Gastrocnemius medialis (tissue), 4 donors: Measurements from ENCODE around the gene MT1A.

Experiments used
- CTCF ChIP-seq, 5 experiments: fragments of 450-650 bp in 3 of 5; fragments of 200-600 bp in 2 of 5; sonication (generic) in 2 of 5; IDR thresholded peaks in 4 of 5; conservative IDR thresholded peaks in 1 of 5; 1 replicate in 4 of 5; 2 replicates in 1 of 5; pipeline ENCODE4 v1.5.1; 2016 to 2019; ENCODE audit warnings: antibody characterized with exemption in 5 of 5, mild to moderate bottlenecking in 3 of 5, moderate library complexity in 3 of 5
- POLR2A ChIP-seq, 2 donors: fragments of 450-650 bp; IDR thresholded peaks; one replicate each; pipeline ENCODE4 v1.6.1; 2017; ENCODE audit warnings: antibody characterized with exemption in 2 of 2, mild to moderate bottlenecking in 2 of 2, moderate library complexity in 2 of 2

GRCh38 chr16:56629531-56629930, 8.9 kb upstream of the MT1A start:
- no peak for TF ChIP-seq CTCF (IDR thresholded peaks at IDR 0.05 in 4 of 5, conservative IDR thresholded peaks at IDR 0.05 in 1 of 5)
- no peak for TF ChIP-seq POLR2A (IDR thresholded peaks at IDR 0.05)
